Thyroid gland (tissue), 4 donors: Measurements from ENCODE around the gene TGFBR3. TPM values are rescaled to one million over a fixed set of nuclear protein-coding genes. Genes with fewer than 3 reads are reported as not detected.

Experiments used
- DNase-seq, 2 donors: peaks; one replicate each; pipeline ENCODE4 v3.0.0-alpha.2; 2019
- H3K27ac ChIP-seq, 3 donors: fragments of 200-600 bp; sonication (generic); 1 replicate in 2 of 3; 2 replicates in 1 of 3; pipeline ENCODE4 v1.5.1; 2016 to 2019; ENCODE audit warnings: mild to moderate bottlenecking in 1 of 3, moderate library complexity in 1 of 3
- H3K27me3 ChIP-seq: fragments of 200-600 bp; sonication (generic); one replicate; pipeline ENCODE4 v1.5.1; 2019
- H3K36me3 ChIP-seq, 2 donors: fragments of 200-600 bp; sonication (generic); one replicate each; pipeline ENCODE4 v1.5.1; 2016 to 2019
- H3K4me1 ChIP-seq, 2 donors: fragments of 200-600 bp; sonication (generic); one replicate each; pipeline ENCODE4 v1.5.1; 2017 to 2019
- H3K4me3 ChIP-seq, 3 donors: fragments of 200-600 bp; sonication (generic); replicated peaks in 1 of 3; 1 replicate in 2 of 3; 2 replicates in 1 of 3; pipeline ENCODE4 v1.5.1; 2016; ENCODE audit warnings: mild to moderate bottlenecking in 1 of 3
- H3K9me3 ChIP-seq: fragments of 200-600 bp; sonication (generic); one replicate; pipeline ENCODE4 v1.5.1; 2017
- POLR2A ChIP-seq, 2 donors: fragments of 450-650 bp; IDR thresholded peaks; one replicate each; pipeline ENCODE4 v1.6.1; 2017; ENCODE audit warnings: antibody characterized with exemption in 2 of 2, mild to moderate bottlenecking in 2 of 2, moderate library complexity in 1 of 2
- WGBS, 2 donors: methylation state at CpG; one replicate each; pipeline ENCODE4 v1.1.5; 2017; 5-methylcytosine and 5-hydroxymethylcytosine counted together
- intact Hi-C: fragments of 100-400 bp; cut with DNase I; formaldehyde crosslinking; loops from one replicate; pipeline ENCODE4 v1.15.1; 2023
- small RNA-seq: library from RNA; depleted of rRNA; stranded (forward); fragments of <200 nt; gene quantifications from one replicate; pipeline ENCODE3, GENCODE V24; 2016
- total RNA-seq, 4 donors: library from RNA; depleted of rRNA; stranded (reverse); fragments of >200 nt; gene quantifications; one replicate each; pipeline ENCODE4 v1.2.3, GENCODE V29; 2016
- TF ChIP-seq, protein P1 (sequence below), 6 experiments: fragments of 200-600 bp in 3 of 6; fragments of 450-650 bp in 3 of 6; sonication (generic) in 3 of 6; IDR thresholded peaks; one replicate each; pipeline ENCODE4 v1.5.1; 2016 to 2019; ENCODE audit warnings: antibody characterized with exemption in 6 of 6, mild to moderate bottlenecking in 2 of 6, inconsistent platforms in 1 of 6, moderate library complexity in 1 of 6

Gene TGFBR3
- total RNA-seq, 4 donors from 2014 or later, result 37.2 to 223 (median 106) TPM

GRCh38 chr1:91635763-91636162, 250.2 kb downstream of the TGFBR3 start:
- no peak for DNase-seq
- intact Hi-C loops, result no loop called here
- Histone ChIP-seq H3K9me3 (no peaks in the 10 kb centered on the region), H3K4me1 (peaks cover 8 to 9% of the 10 kb centered on the region in 2 donors), H3K4me3 (no peak overlapping the region), H3K27me3 (no peaks in the 10 kb centered on the region), H3K27ac (no peak overlapping the region), H3K36me3 (no peaks in the 10 kb centered on the region)
- WGBS, 2 donors, result 92 to 98% methylated on average over 4 of the region's 4 CpGs
- no peak for TF ChIP-seq POLR2A (IDR thresholded peaks at IDR 0.05)

DNA sequence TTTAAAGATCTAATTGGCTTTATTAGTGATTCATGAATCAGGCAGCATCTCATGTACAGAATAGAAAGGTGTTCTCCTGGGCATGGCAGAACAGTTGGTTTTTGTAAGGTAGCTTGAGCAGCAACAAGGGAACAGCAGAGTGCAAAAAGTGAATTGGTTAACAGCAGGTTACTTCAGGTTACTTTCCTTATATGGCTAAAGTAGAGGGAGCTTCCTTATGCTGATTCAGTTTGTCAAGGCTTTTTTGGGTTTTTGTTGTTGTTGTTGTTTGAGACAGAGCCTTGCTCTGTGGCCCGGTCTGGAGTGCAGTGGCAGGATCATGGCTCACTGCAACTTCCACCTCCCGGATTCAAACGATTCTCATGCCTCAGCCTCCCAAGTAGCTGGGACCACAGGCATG, 252.5 kb downstream of the TGFBR3 start:
- intact Hi-C loops, result no loop called here
- H3K4me1 ChIP-seq, result peaks cover 8 to 9% of the 10 kb centered on the region in 2 donors
- H3K36me3 ChIP-seq, result no peaks in the 10 kb centered on the region
- no peak overlapping the region for H3K4me3 ChIP-seq
- WGBS, 2 donors, result 89 to 90% methylated on average over 3 of the region's 3 CpGs
- H3K9me3 ChIP-seq, result no peaks in the 10 kb centered on the region
- H3K27me3 ChIP-seq, result no peaks in the 10 kb centered on the region
- no peak for DNase-seq
- H3K27ac ChIP-seq, result no peak overlapping the region
- TF ChIP-seq, protein P1, sequence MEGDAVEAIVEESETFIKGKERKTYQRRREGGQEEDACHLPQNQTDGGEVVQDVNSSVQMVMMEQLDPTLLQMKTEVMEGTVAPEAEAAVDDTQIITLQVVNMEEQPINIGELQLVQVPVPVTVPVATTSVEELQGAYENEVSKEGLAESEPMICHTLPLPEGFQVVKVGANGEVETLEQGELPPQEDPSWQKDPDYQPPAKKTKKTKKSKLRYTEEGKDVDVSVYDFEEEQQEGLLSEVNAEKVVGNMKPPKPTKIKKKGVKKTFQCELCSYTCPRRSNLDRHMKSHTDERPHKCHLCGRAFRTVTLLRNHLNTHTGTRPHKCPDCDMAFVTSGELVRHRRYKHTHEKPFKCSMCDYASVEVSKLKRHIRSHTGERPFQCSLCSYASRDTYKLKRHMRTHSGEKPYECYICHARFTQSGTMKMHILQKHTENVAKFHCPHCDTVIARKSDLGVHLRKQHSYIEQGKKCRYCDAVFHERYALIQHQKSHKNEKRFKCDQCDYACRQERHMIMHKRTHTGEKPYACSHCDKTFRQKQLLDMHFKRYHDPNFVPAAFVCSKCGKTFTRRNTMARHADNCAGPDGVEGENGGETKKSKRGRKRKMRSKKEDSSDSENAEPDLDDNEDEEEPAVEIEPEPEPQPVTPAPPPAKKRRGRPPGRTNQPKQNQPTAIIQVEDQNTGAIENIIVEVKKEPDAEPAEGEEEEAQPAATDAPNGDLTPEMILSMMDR (IDR thresholded peaks at IDR 0.05), result no peak
- no peak for TF ChIP-seq POLR2A (IDR thresholded peaks at IDR 0.05)

- H3K4me3 ChIP-seq, result no peak overlapping the region
- no peaks in the 10 kb centered on the region for H3K36me3 ChIP-seq
- 92 to 97% methylated on average over 4 of the region's 4 CpGs for WGBS, 2 donors
- intact Hi-C loops, result no loop called here
- H3K27me3 ChIP-seq, result no peaks in the 10 kb centered on the region
- H3K9me3 ChIP-seq, result no peaks in the 10 kb centered on the region
- H3K27ac ChIP-seq, result no peak overlapping the region
- H3K4me1 ChIP-seq, result peaks cover 8 to 9% of the 10 kb centered on the region in 2 donors
- no peak for DNase-seq
- no peak for TF ChIP-seq POLR2A (IDR thresholded peaks at IDR 0.05)
- TF ChIP-seq, protein P1 (IDR thresholded peaks at IDR 0.05), result no peak
These were observed 254.1 kb downstream of the TGFBR3 start for GRCh38 chr1:91631718-91632330.

DNA sequence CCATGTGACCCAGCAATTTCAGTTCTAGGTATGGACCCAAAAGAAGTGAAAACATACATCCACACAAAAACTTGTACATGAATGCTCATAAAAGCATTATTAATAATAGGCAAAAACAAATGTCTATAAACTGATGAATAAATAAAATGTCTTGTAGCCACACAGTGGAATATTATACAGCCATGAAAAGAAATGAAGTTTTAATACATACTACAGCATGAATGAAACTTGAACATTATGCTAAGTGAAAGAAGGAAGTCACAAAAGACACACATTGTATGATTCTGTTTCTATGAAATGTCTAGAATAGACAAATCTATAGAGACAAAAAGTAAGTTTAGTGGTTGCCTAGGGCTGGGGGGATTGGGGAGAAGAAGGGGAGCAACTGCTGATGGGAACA, 255.1 kb downstream of the TGFBR3 start:
- H3K27ac ChIP-seq, result no peak overlapping the region
- H3K4me1 ChIP-seq, result peaks cover 8 to 9% of the 10 kb centered on the region in 2 donors
- no peak for TF ChIP-seq POLR2A (IDR thresholded peaks at IDR 0.05)
- TF ChIP-seq, protein P1 (IDR thresholded peaks at IDR 0.05), result no peak
- no peaks in the 10 kb centered on the region for H3K36me3 ChIP-seq
- no peaks in the 10 kb centered on the region for H3K9me3 ChIP-seq
- intact Hi-C loops, result no loop called here
- no peak for DNase-seq
- no peaks in the 10 kb centered on the region for H3K27me3 ChIP-seq
- H3K4me3 ChIP-seq, result no peak overlapping the region

Small RNA genes within 50 kb of the gene (small RNA-seq; reads per million reads assigned to genes)
- gene RN7SL653P, result not detected

Other genes with a start within 250 kb of the TGFBR3 start
- under 1 TPM in 1 of 4 donors, not detected in 3; 0.81 TPM for gene BRDT, start 63.2 kb upstream of the TGFBR3 start, total RNA-seq
- gene EPHX4, start 143.8 kb upstream of the TGFBR3 start, total RNA-seq, result 1 to 10 TPM in 3 of 4 donors, under 1 TPM in 1; 0.54 to 9.3 (median 2.6) TPM
- gene SETSIP, start 189.3 kb upstream of the TGFBR3 start, total RNA-seq, result under 1 TPM in 1 of 4 donors, not detected in 3; 0.67 TPM
- gene BTBD8, start 194.2 kb upstream of the TGFBR3 start, total RNA-seq, result 10 to 100 TPM; 11.0 to 18.3 (median 15.9) TPM